Lower leg skin (tissue), 3 donors: Measurements from ENCODE around the gene COL8A2.

ENCODE experiments used
- POLR2A ChIP-seq, 2 donors: fragments of 450-650 bp; IDR thresholded peaks; one replicate each; pipeline ENCODE4 v1.6.1; 2016 to 2017; ENCODE audit warnings: antibody characterized with exemption in 2 of 2, mild to moderate bottlenecking in 1 of 2, moderate library complexity in 1 of 2
- TF ChIP-seq, protein P1 (sequence below), 3 donors: fragments of 450-650 bp; IDR thresholded peaks; one replicate each; pipeline ENCODE4 v1.5.1; 2016; ENCODE audit warnings: antibody characterized with exemption in 3 of 3, mild to moderate bottlenecking in 3 of 3, moderate library complexity in 2 of 3

DNA sequence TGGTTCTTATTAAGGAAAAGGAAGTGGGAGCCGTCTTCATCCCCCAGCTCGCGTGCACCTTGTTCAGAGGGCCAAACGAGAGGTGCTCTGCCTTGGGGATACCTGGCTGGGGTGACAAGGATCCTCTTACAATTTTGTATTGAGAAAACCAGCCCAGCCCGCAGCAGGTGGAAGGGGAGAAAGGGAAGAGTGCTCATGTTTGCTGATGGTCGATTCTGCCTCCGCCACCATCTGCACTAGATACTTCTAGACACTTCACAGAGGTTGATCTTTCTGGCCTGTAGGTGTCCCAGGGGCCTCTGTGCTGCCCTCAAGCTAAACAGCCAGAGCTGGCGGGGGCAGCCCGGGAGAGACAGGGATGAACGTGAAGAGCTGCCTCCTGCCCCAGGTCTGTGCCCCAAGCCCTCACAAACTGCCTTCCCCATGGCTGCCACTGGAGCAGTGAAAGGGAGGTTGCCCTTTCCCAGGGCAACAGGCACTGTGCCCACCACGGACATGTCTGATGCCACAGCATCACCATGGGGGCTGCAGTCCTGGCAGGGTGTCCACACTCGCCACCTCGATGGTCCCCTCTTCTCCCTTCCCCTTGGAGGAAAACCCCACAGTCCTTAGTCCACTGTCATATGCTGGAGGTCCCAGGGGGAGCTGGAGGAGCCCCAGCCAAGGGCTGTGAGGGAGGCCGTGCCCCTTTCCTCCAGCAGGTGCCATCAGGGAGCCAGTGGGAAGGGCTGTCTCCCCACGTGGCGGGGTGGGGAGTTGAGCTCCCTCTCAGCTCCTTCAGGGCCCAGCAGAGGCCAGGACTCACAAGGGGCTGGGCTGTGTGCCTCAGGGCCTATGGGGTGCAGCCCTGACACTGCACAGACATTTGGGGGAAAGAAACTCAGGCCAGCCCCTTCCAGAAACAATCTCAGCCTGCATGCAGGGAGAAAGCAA lies 28.3 kb downstream of the COL8A2 start:
- no peak for TF ChIP-seq POLR2A (IDR thresholded peaks at IDR 0.05)
- TF ChIP-seq, protein P1, sequence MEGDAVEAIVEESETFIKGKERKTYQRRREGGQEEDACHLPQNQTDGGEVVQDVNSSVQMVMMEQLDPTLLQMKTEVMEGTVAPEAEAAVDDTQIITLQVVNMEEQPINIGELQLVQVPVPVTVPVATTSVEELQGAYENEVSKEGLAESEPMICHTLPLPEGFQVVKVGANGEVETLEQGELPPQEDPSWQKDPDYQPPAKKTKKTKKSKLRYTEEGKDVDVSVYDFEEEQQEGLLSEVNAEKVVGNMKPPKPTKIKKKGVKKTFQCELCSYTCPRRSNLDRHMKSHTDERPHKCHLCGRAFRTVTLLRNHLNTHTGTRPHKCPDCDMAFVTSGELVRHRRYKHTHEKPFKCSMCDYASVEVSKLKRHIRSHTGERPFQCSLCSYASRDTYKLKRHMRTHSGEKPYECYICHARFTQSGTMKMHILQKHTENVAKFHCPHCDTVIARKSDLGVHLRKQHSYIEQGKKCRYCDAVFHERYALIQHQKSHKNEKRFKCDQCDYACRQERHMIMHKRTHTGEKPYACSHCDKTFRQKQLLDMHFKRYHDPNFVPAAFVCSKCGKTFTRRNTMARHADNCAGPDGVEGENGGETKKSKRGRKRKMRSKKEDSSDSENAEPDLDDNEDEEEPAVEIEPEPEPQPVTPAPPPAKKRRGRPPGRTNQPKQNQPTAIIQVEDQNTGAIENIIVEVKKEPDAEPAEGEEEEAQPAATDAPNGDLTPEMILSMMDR (IDR thresholded peaks at IDR 0.05): no peak
